Caki2 (cell line): ENCODE results near the gene GNLY. TPM values are rescaled to one million over a fixed set of nuclear protein-coding genes. Genes with fewer than 3 reads are reported as not detected.
"Not testable (repeated sequence)": the region's sequence is repeated elsewhere in the genome, so short reads cannot be mapped to it uniquely, and the experiment has no call there.

Source experiments
- DNase-seq: peaks from one replicate; pipeline ENCODE4 v3.0.0-alpha.2; 2015; ENCODE audit warnings: low read depth
- in situ Hi-C: cut with HindIII; loops from 2 replicates; pipeline ENCODE4 v1.10.0; 2016; ENCODE audit warnings: low sequenced_read_pairs, low pct_unique_long_range_greater_than_20kb, mixed read lengths
- total RNA-seq: library from RNA; depleted of rRNA; stranded (reverse); fragments of >200 nt; shearing (Covaris generic); gene quantifications from 2 replicates; pipeline ENCODE4 v1.2.3, GENCODE V29; 2014; ENCODE audit warnings: low replicate concordance

Gene GNLY
- total RNA-seq, 1 experiment from 2014 or later = not detected

GRCh38 chr2:85703329-85703728, 9.2 kb downstream of the GNLY start:
- DNase-seq = no peak
- in situ Hi-C loops = no loop called here

GRCh38 chr2:85704038-85704437, 9.9 kb downstream of the GNLY start:
- no peak for DNase-seq
- in situ Hi-C loops = no loop called here

GRCh38 chr2:85704800-85705679, 10.9 kb downstream of the GNLY start:
- in situ Hi-C loops = no loop called here
- DNase-seq = no peak

GRCh38 chr2:85705680-85706039, 11.5 kb downstream of the GNLY start:
- in situ Hi-C loops = no loop called here
- no peak for DNase-seq

- DNase-seq = no peak
- in situ Hi-C loops = no loop called here
Measured at GRCh38 chr2:85706063-85706462, 11.9 kb downstream of the GNLY start.

- no peak for DNase-seq
- in situ Hi-C loops = no loop called here
Measured at GRCh38 chr2:85706599-85707296, 12.6 kb downstream of the GNLY start.

GRCh38 chr2:85707304-85707703, 13.1 kb downstream of the GNLY start:
- in situ Hi-C loops = no loop called here
- DNase-seq = peak; percentile 81

- in situ Hi-C loops = no loop called here
- DNase-seq = no peak
Measured at GRCh38 chr2:85708641-85709040, 14.5 kb downstream of the GNLY start.

GRCh38 chr2:85709401-85709811, 15.2 kb downstream of the GNLY start:
- in situ Hi-C loops = no loop called here
- no peak for DNase-seq

GRCh38 chr2:85710687-85711577, 16.8 kb downstream of the GNLY start:
- in situ Hi-C loops = no loop called here
- no peak for DNase-seq

GRCh38 chr2:85711578-85712060, 17.5 kb downstream of the GNLY start:
- no peak for DNase-seq
- in situ Hi-C loops = no loop called here

- no peak for DNase-seq
- in situ Hi-C loops = no loop called here
Measured at GRCh38 chr2:85712336-85712735, 18.2 kb downstream of the GNLY start.

GRCh38 chr2:85712849-85713612, 18.9 kb downstream of the GNLY start:
- in situ Hi-C loops = no loop called here
- DNase-seq = no peak

- in situ Hi-C loops = no loop called here
- no peak for DNase-seq
Measured at GRCh38 chr2:85713836-85714235, 19.7 kb downstream of the GNLY start.

GRCh38 chr2:85714421-85714820, 20.3 kb downstream of the GNLY start:
- DNase-seq, in situ Hi-C loops: not testable (repeated sequence)

- in situ Hi-C loops = no loop called here
- DNase-seq = no peak
Measured at GRCh38 chr2:85714841-85715240, 20.7 kb downstream of the GNLY start.

GRCh38 chr2:85716346-85716914, 22.3 kb downstream of the GNLY start:
- in situ Hi-C loops = no loop called here

More at GRCh38 chr2:85716346-85716914, 22.3 kb downstream of the GNLY start:
- DNase-seq = no peak
